HG03039 (cell line): Measurements from ENCODE around the gene DUOXA1.
A peak's percentile ranks its signal among the peaks of the same experiment; 100 is the strongest.

ENCODE experiments used
- ATAC-seq: cut with Tn5 transposase; IDR thresholded peaks from one replicate; pipeline ENCODE4 v1.9.1; 2021; ENCODE audit warnings: mild to moderate bottlenecking, moderate library complexity; ENCODE audit not compliant: unreplicated experiment

The DUOXA1 gene, protein sequence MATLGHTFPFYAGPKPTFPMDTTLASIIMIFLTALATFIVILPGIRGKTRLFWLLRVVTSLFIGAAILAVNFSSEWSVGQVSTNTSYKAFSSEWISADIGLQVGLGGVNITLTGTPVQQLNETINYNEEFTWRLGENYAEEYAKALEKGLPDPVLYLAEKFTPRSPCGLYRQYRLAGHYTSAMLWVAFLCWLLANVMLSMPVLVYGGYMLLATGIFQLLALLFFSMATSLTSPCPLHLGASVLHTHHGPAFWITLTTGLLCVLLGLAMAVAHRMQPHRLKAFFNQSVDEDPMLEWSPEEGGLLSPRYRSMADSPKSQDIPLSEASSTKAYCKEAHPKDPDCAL

DNA sequence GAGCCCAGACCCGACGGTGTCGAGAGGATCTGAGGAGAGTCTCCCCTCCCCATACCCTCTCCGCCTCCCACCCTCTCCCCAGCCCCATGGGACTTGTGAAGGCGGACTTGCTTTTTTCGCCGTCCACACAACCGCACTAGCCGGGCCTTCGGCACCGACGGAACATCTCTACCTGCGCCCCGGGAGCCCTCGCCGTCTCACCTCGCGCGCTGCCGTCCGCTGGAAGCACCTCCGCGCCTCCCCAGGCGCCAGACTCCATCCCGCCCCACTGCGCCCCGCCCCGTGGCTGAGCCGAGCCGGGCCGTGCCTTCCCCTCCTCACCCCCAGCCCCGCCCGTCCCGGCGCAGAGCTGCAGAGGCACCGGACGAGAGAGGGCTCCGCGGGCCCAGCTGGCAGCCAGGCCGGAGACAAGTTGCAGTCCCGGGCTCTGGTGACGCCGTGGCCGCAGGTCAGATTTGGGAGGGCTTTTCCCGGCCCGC is at the start of gene DUOXA1, which contains the start of gene DUOX1:
Gene DUOXA1, minus strand, starts transcription at position 229 of the 479 bp plus-strand sequence. CDS start 6,865 bp downstream, outside the sequence.
Gene DUOX1, plus strand, starts transcription at position 344 of the 479 bp plus-strand sequence. CDS start 1,973 bp downstream, outside the sequence.
- no peak for ATAC-seq

DNA sequence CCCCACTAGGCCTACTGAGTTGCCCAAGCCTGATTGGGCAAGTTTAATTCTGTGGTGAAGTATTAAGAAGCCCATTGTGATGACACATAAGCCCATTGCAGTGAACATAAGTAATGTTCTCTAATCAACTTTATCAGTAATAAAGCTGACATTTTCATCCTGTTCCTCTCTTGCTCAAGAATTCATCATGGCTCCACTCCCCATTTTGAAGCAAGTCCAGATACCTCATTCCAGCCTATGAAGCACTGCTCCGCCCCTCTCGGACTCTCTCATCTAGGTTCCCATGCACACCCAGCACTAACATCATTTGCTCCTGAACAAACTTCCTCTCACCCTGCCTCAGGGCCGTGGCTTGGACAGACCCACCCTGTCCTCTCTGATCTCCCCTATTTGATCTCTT is 47.6 kb upstream of the DUOXA1 start:
- ATAC-seq, result no peak

DNA sequence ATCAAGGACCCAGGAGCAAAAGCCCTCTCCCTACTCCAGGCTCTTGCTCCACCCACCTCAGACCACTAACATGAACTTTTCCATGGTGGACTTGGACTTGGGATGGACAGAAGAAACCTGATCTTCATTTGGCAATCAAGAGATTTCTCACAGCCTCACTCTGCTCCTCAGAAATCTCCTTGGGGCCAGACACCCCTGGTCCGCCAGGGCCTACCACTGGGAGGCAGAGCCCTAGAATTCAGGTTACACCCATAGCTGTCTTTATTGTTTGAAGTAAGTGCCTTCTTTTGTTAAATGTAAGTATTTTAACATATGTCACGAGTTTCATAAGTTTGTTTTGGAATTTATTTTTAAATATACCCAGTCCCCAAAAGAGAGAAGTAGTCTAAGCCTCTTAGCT is 44.9 kb upstream of the DUOXA1 start:
- ATAC-seq, result no peak

DNA sequence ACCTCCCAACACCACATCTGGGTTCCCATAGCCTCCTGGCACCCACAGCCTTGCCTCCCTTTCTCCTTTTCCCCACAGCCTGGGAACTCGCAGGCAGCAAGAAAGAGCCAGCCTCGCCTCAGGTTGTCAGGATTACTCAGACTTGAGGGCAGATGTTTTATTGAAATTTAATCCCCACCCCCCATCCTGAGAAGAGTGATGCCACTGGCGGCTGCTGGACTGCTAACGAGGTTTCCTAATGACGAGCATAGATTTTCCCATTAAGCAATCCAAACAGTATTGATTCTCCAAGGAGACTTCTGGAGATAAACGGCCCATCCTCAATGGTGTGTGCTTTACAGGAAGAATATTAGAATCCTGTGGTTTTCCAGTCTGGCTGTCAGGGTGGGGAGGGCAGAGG is 44.4 kb upstream of the DUOXA1 start:
- ATAC-seq, result no peak

DNA sequence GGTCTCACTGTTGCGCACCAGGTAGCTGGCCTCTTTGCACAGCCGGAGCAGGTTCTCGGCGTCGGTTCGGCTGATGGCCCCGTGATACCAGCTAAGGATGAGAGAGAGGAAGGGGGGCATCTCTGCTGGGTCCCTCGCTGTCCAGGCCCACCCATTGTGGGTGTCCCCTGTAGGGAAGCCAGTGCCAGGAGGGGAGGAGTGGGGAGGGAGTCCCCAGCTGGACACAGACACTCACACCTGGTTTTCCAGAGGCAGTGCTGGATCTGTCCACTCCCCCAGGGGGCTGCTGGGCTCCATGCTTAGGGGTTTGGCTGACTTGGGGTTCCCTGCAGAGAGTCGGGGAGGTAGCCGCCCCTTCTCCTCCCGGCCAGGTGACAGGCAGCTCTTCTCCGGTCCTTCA is 42.2 kb upstream of the DUOXA1 start:
- ATAC-seq, result no peak

DNA sequence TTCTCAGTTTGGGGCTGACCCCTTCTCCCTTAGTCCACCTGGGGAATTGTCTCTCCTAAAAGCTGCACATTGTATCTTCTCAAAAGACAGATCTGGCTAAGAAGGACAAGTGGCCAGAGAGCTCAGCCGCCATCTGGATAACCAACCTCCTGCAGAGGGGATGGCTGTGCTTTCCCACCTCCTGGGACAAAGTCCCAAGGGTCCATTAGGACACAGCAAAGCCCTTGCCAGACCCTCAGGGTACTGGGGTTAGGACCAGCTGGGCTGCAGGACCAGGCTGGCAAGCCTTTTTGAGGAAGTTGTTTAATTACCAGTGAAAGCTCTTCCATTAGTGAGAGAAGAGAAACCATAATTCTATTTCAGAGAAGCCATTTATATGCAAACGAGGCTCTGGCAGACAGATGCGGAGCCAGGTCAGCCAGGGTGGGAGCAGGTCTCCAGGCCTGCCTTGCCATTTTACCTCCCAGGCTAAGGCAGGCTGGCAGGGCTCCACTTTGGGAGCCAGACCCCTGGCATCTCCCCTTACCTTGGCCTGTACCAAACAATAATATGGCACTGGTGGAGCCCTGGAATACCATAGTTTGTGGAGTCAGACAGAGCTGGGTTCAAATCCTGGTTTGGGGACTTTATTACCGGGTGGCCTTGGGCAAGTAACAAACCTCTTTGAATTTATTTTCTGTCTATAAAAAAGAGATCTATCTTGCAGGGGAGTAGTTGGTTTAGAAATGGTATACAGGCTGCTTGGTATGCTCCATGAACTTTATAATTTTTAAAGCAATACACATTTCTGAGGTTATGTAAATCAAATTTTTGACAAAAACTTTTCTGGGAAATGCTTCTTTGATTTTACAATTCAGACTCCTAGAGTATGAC is 40.2 kb upstream of the DUOXA1 start:
- ATAC-seq, result no peak

DNA sequence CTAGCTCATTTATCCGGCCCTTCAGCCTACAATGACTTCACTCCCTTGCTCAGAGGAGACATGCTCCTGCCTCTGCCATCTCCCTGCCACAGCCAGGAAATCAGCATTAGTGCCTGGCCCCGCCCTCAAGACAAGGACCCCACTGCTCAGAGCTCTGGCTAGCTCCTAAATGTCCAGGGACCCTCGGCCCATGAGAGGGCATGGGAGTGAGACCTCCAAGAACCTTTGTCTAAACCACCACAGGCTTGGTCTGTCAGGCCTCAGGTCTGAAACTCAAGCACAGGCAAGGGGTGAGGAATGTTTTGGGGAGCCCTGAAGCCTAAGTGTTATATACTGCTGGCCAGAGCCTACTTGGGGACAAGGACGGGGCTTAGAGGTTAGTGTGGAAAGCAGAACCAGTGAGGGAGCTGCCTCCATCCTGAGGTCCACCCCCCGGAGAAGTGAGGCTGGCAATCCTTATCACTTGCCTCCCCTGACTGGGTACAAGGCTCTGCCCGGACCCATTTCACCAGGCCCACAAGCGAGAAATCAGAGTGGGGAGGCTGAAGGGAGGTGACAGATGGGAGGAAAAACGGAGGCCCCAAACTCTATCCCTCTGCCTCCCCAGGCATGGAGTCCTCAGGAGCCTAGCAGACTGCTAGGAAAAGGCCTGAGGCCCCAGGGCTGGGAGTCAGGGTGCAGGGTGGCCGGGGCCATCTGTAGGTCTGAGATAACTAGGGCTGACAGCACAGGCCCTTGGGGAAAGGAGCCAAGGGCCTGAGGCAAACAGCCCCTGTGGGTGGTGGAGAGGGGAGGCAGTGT is 39.3 kb upstream of the DUOXA1 start:
- no peak for ATAC-seq

DNA sequence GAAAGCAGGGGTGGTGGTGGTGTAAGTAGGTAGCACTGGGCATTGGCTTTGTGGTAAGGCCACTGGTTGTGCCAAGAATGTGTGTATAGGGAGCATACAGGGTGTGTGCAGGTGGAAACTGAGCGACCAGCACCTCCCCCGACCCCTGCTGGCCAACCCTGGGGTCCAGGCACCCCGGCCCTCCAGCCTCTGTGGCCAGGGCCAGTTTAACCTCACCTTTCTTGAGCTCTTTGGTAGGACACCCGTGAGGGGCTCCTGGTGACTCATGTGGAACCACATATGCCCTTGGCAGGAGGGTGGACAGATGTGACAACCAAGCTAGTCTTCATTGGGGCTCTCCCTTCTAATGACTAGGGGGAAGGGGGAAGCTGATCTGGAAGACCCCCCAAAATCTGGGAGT is 38.6 kb upstream of the DUOXA1 start:
- ATAC-seq, result no peak

DNA sequence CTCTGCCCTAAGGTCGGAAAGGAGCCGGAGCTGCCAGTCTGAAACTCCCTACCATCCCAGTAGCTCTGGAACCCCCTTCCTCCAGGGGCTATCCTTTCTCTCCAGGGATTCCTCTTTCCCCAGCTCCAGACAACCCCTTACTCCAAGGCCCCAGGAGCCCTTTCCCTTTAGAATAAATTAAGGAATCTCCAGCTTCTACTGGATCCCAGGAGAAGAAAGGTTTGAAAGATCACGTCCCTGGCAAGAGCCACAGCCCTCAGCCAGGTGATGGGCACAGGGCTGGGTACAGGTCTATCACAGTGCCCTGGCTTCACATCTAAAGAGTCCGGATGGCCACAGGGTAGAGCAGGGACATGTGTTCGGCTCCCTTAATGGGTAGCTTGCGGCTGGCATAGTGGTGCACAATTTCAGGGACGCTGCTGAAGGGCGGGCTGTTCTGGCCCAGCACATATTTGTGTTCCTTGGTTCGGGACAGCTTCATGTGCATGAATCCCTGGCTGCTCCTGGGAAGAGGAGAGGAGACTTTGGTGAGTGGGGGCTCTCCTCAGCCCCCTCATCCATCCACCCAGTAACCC is 38.0 kb upstream of the DUOXA1 start:
- no peak for ATAC-seq

DNA sequence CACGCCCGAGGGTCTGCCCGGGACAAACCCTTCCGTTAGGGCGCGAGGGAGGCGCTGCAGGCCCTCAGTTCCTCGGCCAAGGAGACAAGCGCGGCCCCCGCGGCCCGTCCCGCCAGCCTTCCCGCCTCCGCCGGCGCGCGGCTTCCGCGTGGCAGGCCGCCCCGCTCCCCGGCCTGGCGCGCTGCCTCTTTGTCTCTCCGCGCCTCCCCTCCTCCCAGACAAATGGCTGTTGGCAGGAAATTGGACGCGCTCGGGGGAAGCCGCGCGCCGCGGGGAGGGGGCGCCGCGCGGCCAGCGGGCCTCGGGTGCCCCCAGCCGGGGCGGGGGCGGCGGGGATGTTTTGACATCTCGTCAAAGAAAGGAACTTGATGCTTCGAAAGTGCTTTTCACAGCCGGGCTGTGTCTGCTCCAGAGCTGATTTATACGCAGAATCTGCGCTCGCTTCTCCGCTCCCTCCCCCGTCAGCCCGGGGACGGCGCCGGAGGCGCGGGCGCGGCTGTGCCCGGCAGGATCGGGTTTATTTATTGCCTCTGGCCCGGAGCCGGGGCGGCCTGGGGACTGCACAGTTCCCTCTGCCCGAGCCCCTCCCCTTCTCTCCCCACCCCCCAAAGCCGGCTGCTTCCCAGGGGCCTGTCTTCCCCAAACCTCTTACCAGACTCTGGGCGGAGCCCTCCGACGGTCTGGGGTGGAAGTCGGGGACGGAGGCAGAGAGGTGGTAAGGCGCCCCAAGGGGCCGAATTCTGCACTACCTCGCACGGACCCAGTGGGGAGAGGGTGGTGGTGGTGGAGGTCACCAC is 37.4 kb upstream of the DUOXA1 start:
- ATAC-seq, result peak; percentile 85

DNA sequence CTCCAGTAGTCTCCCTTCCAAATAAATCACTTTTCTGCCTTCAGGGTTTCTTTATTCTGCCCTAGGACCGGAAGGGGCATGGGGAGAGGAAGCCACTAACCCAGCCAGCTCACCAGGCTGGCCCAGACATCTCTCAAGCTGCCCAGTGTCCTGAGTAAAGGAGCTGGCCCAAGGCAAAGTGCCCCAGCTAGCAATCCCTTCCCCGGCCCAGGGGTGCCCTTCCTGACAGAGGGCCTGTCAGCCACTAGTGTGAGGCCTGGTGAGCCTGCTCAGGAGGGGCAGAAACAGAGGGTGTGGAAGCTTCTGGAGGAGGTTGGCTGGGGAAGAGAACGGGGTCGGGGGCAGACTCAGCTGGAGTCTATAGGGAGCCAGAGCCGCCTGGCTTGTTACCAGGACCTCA is 35.9 kb upstream of the DUOXA1 start:
- no peak for ATAC-seq

DNA sequence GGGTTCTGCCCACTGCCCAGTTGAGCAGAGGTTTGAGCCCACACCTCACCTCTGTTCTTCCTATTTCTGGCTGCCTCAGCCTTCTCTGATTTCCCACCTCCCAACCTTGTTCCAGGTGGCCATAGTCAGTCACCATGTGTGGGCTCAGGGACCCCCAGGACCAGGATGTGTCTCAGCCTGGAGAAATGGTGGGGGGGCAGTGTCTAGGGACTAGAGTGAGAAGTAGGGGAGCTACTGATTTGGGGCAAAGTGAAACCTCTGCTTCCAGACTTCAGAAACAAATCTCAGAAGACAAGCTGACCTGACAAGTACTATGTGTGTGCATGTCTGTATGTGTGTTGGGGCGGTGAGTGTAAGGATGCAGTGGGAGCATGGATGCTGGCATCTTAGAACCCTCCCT is 35.2 kb upstream of the DUOXA1 start:
- ATAC-seq, result no peak

DNA sequence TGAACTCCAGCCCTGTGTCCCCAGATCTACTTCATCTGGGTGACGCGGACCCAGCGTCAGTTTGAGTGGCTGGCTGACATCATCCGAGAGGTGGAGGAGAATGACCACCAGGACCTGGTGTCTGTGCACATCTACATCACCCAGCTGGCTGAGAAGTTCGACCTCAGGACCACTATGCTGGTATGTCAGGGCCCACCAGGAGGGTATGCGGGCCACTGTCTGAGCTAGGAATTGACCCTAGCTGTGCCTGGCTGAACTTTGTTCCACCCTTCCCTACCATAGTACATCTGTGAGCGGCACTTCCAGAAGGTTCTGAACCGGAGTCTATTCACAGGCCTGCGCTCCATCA is 33.8 kb upstream of the DUOXA1 start:
- ATAC-seq, result no peak

DNA sequence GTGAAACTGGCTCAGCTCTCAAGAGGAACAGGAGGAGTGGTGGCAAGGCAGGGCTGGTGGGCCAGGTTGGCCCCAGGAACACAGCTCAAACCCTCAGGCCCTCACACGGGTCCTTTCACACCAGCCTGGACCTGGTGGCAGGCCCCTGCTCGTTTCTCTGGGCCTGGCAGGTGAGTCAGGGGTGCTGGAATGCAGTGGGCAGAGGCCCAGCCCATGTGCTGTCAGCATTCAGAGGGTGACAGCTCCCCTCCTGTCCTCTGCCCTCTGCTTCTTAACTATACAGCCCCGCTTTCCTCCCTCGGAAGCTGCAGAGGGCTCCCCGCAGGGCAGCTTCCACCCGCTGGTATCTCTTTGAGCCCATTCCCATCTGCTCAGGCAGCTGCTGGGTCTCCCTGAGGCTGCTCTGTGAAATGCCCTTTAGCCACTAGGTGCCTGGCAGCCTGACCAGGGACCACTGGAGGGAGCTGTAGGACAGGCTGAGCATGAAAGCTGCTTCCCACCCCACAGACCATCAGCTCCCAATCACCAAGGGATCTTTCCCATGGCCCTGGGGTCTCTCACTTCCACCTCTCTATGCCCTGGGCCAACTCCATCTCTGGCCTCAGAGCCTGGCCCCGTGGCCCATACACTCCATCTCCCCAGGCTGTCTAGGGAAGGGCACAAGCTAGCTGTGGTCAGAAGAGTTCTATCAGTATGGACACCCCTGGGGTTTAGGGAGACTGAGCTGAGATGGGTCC is 33.3 kb upstream of the DUOXA1 start:
- ATAC-seq, result peak; percentile 33

DNA sequence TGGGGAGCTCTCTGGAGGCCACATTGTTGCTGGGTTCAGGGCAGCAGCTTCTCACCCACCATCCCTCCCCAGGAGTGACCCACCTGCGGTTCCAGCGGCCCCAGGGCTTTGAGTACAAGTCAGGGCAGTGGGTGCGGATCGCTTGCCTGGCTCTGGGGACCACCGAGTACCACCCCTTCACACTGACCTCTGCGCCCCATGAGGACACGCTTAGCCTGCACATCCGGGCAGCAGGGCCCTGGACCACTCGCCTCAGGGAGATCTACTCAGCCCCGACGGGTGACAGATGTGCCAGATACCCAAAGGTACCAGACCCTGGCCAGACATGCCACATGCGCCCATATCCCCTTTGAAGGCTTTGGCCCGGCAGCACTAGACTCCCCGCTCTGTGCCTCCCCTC is 32.0 kb upstream of the DUOXA1 start:
- no peak for ATAC-seq

DNA sequence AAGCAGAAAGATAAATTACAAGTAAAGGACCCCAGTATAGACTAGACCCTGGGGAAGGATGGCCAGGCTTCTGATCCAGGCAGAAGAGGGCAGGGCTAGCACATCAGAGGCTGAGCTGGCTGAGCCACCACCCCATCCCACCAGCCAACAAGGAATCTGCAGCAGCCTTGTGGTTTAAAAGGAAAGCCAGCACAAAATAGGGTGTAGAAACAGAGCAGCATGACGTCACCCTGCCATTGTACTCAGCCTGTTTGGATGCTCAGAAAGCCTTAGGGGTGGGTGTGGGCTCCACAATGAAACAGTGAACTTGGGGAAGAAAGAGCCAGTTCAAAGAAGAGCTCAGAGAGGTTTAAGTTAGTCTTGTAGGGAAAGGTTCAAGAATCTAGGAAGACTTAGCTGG is 28.3 kb upstream of the DUOXA1 start:
- no peak for ATAC-seq

DNA sequence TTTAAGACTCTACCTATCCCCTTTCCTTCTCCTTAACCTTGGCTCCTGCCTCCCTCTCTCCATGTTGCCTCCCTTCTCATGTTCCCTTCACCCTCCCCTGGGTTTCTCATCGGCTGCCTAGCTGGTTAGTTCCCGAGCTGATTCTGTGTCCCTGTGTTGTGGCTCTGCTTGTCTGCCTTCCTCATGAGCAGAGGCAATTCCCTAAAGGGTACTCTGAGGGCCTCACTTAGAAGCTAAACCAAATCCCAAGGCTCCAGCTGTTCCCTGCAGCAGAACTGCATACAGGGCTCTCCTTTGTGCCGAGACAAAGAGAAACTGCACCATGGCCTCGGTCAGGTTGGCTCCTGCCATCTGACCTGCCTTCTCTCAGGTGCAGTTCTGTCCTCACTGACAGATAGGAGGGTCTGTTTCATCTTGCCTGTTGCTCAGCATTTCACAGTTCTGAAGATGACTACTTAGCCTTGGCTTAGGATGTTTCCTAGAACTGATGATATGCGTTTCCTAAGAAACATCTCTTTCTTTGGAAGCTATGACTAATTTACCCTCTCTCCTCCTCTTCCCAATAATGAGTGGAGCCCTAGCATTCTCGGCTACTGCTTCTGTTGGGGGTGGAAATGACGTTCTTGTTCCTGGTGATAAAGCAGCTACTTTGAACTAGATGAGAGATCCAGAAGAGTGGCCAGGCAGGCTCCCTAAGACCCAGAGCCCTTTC is 27.2 kb upstream of the DUOXA1 start:
- no peak for ATAC-seq

DNA sequence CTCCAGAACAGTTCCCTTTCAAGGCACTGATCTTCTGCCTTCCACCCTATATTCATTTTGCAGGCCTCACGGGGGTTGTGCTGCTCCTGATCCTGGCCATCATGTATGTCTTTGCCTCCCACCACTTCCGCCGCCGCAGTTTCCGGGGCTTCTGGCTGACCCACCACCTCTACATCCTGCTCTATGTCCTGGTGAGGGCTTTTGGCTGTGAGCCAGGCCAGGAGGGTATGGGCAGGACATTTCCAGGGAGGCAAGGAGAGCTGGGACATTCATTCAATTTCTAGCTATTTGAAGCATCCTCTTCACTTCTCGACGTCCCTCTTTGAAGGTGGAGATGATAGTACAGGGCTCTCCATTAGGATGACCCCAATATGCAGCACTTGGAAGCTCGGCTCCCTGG is 26.1 kb upstream of the DUOXA1 start:
- no peak for ATAC-seq
